ENCODE results near the gene RAB40C. TPM values are rescaled to one million over a fixed set of nuclear protein-coding genes. Genes with fewer than 3 reads are reported as not detected.
"Not testable (repeated sequence)": the region's sequence is repeated elsewhere in the genome, so short reads cannot be mapped to it uniquely, and the experiment has no call there.

Gene RAB40C
- total RNA-seq, 6 experiments from 2014 or later: 10.0 to 14.1 (median 12.0) TPM

DNA sequence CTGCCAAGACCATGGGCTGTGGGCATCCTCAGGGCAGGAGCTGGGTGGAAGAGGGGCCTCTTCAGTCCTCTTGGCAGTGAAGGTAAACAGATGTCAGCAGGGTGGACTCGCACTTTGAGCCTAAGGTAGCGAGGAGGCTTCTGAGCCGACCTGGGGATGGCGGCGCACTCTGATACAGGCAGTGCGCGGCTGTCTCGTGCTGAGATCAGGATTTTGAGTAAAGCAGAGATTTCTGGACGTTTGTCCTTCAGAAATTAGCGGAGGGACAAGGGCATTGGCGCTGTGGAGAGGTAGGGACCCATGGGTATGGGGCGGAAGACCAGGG is 6.8 kb downstream of the RAB40C start:
- Histone ChIP-seq H3K4me3 (no peak overlapping the region), H3K27ac (no peak overlapping the region), H3K4me1 (peaks cover 0 to 53% (median 28%) of the 10 kb centered on the region in 4 donors), H3K27me3 (no peaks in the 10 kb centered on the region), H3K36me3 (no peaks in the 10 kb centered on the region), H3K9me3 (no peaks in the 10 kb centered on the region)
- ATAC-seq: no peak
- TF ChIP-seq, protein P1, sequence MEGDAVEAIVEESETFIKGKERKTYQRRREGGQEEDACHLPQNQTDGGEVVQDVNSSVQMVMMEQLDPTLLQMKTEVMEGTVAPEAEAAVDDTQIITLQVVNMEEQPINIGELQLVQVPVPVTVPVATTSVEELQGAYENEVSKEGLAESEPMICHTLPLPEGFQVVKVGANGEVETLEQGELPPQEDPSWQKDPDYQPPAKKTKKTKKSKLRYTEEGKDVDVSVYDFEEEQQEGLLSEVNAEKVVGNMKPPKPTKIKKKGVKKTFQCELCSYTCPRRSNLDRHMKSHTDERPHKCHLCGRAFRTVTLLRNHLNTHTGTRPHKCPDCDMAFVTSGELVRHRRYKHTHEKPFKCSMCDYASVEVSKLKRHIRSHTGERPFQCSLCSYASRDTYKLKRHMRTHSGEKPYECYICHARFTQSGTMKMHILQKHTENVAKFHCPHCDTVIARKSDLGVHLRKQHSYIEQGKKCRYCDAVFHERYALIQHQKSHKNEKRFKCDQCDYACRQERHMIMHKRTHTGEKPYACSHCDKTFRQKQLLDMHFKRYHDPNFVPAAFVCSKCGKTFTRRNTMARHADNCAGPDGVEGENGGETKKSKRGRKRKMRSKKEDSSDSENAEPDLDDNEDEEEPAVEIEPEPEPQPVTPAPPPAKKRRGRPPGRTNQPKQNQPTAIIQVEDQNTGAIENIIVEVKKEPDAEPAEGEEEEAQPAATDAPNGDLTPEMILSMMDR (IDR thresholded peaks at IDR 0.05): no peak
- no peak for TF ChIP-seq POLR2A (IDR thresholded peaks at IDR 0.05)
- intact Hi-C loops (cut with DNase I): no loop called here
- WGBS (ENCODE audit: insufficient coverage, low coverage, low lambda C conversion rate, missing lambda C conversion rate): 84% methylated on average over 12 of the region's 12 CpGs
- DNase-seq: no peak

DNA sequence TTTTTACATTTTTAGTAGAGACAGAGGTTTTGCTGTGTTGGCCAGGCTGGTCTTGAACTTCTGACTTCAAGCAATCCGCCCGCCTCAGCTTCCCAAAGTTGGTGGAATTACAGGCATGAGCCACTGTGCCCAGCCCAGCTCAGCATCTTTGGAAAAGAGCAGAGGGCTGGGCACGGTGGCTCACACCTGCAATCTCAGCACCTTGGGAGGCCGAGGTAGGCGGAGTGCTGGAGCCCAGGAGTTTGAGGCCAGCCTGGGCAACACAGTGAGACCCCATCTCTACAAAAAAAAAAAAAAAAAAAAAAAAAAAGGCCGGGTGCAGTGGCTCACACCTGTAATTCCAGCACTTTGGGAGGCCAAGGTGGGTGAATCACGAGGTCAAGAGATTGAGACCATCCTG is 7.8 kb downstream of the RAB40C start:
- DNase-seq; ATAC-seq; H3K36me3 ChIP-seq; H3K27me3 ChIP-seq; H3K27ac ChIP-seq; intact Hi-C loops (cut with DNase I); H3K4me3 ChIP-seq; H3K9me3 ChIP-seq: not testable (repeated sequence)
- 92% methylated on average over 2 of the region's 7 CpGs for WGBS (ENCODE audit: insufficient coverage, low coverage, low lambda C conversion rate, missing lambda C conversion rate)
- H3K4me1 ChIP-seq: peaks cover 0 to 44% (median 23%) of the 10 kb centered on the region in 4 donors

DNA sequence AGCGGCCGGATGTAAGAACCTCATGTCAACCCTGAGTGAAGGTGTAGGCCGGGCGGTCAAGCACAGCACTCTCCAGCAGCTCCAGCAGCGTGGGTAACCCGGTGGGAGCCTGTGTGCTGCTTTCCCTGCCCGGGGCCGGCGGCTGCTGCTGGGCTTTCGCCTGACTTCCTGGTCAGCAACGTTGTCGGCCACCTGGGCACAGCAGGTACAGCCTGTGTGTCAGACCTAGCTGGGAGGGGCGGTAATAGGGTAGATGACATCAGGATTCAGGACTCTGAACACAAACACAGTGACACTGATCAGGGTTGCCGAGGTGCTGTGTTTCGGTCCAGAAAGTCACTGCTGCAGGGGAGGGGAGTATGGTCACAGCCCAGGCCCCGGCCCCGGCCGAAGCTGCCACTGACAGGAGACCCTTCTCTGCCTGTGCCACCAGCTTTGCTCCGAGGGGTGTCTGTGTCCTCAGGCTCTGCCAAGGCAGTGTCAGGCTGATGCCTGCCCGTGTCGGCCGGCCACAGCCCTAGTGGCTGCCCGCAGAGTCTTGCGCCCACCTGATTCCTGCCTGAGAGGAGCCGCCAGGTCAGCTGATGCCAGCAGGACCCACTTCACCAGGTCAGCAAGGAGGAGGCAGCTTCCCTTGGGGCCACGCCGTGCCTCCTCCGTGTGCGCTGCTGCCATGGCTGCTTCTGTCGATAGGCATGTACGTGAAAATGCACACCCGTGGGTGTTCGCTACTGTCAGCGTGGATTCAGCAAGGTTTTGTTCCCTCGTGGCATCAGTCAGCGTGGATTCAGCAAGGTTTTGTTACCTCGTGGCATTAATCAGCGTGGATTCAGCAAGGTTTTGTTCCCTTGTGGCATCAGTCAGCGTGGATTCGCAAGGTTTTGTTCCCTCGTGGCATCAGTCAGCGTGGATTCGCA is 9.2 kb downstream of the RAB40C start:
- TF ChIP-seq, protein P1 (IDR thresholded peaks at IDR 0.05): no peak
- no peak for TF ChIP-seq POLR2A (IDR thresholded peaks at IDR 0.05)
- DNase-seq (peak in 2 of 3 donors; percentile 65 to 78), ATAC-seq (peak; percentile 33 to 86 (median 82))
- Histone ChIP-seq H3K27me3 (no peaks in the 10 kb centered on the region), H3K36me3 (no peaks in the 10 kb centered on the region), H3K9me3 (no peaks in the 10 kb centered on the region), H3K27ac (peak overlapping the region in 2 of 3 donors; percentile 49), H3K4me3 (no peak overlapping the region), H3K4me1 (peaks cover 0 to 29% (median 12%) of the 10 kb centered on the region in 4 donors)
- WGBS (ENCODE audit: insufficient coverage, low coverage, low lambda C conversion rate, missing lambda C conversion rate): 92% methylated on average over 12 of the region's 43 CpGs
- intact Hi-C loops (cut with DNase I): no loop called here

DNA sequence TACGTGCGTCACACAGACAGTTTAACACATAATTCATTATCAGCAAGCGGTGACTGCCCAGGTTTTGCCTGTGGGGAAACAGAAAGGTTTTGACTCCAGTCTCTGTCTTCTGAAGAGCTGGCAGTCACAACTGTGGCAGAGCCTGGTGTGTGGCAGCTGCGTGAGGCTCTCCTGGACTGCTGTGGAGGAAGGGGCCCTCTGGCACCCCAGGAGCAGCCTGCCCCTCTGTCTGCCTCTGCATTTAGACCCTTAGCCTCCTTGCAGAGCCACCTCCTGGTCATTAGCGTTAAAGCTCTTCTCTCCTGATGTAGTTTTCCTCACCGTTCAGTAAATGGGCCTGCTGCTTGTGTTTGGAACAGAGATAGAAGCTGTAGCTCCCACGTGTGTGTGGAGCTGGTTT is 10.9 kb downstream of the RAB40C start:
- intact Hi-C loops (cut with DNase I): no loop called here
- DNase-seq (no peak), ATAC-seq (peak in 1 of 4 donors; percentile 42)
- Histone ChIP-seq H3K36me3 (no peaks in the 10 kb centered on the region), H3K27ac (no peak overlapping the region), H3K9me3 (no peaks in the 10 kb centered on the region), H3K4me3 (no peak overlapping the region), H3K4me1 (peaks cover 0 to 17% (median 6%) of the 10 kb centered on the region in 4 donors), H3K27me3 (no peaks in the 10 kb centered on the region)
- TF ChIP-seq POLR2A (IDR thresholded peaks at IDR 0.05): no peak
- TF ChIP-seq, protein P1 (IDR thresholded peaks at IDR 0.05): peak in 3 of 4 donors; percentile 6 to 27 (median 19)
- WGBS (ENCODE audit: insufficient coverage, low coverage, low lambda C conversion rate, missing lambda C conversion rate): 49% methylated on average over 6 of the region's 7 CpGs

DNA sequence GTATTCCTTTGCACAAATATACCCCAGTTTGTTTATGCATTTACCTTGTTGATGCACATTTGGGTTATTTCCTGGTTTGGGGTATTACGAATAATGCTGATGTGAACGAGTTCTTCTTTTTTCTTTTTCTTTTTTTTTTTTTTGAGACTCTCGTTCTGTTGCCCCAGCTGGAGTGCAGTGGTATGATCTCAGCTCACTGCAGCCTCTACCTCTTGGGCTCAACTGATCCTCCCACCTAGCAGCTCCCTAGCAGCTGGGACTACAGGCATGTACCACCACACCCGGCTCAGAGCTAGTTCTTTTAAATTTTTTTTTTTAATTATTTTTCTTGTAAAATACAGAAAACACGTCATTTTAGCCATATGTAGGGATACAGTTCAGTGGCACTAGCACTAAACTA is 14.1 kb downstream of the RAB40C start:
- DNase-seq (no peak), ATAC-seq (no peak)
- H3K36me3 ChIP-seq: no peaks in the 10 kb centered on the region
- intact Hi-C loops (cut with DNase I): no loop called here
- no peak overlapping the region for H3K27ac ChIP-seq
- WGBS (ENCODE audit: insufficient coverage, low coverage, low lambda C conversion rate, missing lambda C conversion rate): 71% methylated on average over 5 of the region's 5 CpGs
- peaks cover 0 to 3% (median 0%) of the 10 kb centered on the region in 4 donors for H3K4me1 ChIP-seq
- H3K9me3 ChIP-seq: no peaks in the 10 kb centered on the region
- H3K27me3 ChIP-seq: no peaks in the 10 kb centered on the region
- TF ChIP-seq, protein P1 (IDR thresholded peaks at IDR 0.05): no peak
- TF ChIP-seq POLR2A (IDR thresholded peaks at IDR 0.05): no peak
- H3K4me3 ChIP-seq: no peak overlapping the region
